Pulmonary artery endothelial cell (primary cell): ENCODE measurements around the gene ANKRD53. TPM values are rescaled to one million over a fixed set of nuclear protein-coding genes. Genes with fewer than 3 reads are reported as not detected.

Experiments used
- DNase-seq: peaks from one replicate; pipeline ENCODE4 v3.0.0-alpha.2; 2011; ENCODE audit warnings: low read depth, low spot score
- total RNA-seq: library from RNA; depleted of rRNA; stranded (reverse); fragments of >200 nt; gene quantifications from 2 replicates; pipeline ENCODE4 v1.2.3, GENCODE V29; 2014

The ANKRD53 gene
- 0.14 and 0.20 TPM in 2 replicates for total RNA-seq

- no peak for DNase-seq
Measured at GRCh38 chr2:70978341-70979179, at the start of gene ANKRD53. ANKRD53 (plus strand) TSS chr2:70978630; CDS start chr2:70978646, 16 bp downstream.

- DNase-seq = no peak
Measured at GRCh38 chr2:70930371-70931329, 47.8 kb upstream of the ANKRD53 start.

GRCh38 chr2:70931376-70932000 is 46.9 kb upstream of the ANKRD53 start:
- no peak for DNase-seq

- DNase-seq = no peak
Measured at GRCh38 chr2:70932631-70933230, 45.7 kb upstream of the ANKRD53 start.

GRCh38 chr2:70934981-70935380 is 43.4 kb upstream of the ANKRD53 start:
- no peak for DNase-seq

GRCh38 chr2:70935468-70936164 is 42.8 kb upstream of the ANKRD53 start, which contains the start of gene ATP6V1B1:
ATP6V1B1 (plus strand) TSS chr2:70935900; CDS start chr2:70935955, 55 bp downstream.
- DNase-seq = no peak

GRCh38 chr2:70936165-70936978 is 42.1 kb upstream of the ANKRD53 start:
- no peak for DNase-seq

- no peak for DNase-seq
Measured at GRCh38 chr2:70936979-70937811, 41.2 kb upstream of the ANKRD53 start.

GRCh38 chr2:70937866-70938585 is 40.4 kb upstream of the ANKRD53 start:
- no peak for DNase-seq

- DNase-seq = no peak
Measured at GRCh38 chr2:70938586-70938950, 39.9 kb upstream of the ANKRD53 start.

GRCh38 chr2:70939001-70939838 is 39.2 kb upstream of the ANKRD53 start:
- DNase-seq = no peak

GRCh38 chr2:70939839-70940580 is 38.4 kb upstream of the ANKRD53 start:
- DNase-seq = no peak

- DNase-seq = no peak
Measured at GRCh38 chr2:70941186-70941585, 37.2 kb upstream of the ANKRD53 start.

- DNase-seq = no peak
Measured at GRCh38 chr2:70941701-70942100, 36.7 kb upstream of the ANKRD53 start.

- DNase-seq = no peak
Measured at GRCh38 chr2:70942396-70943204, 35.8 kb upstream of the ANKRD53 start.
